Frontal cortex (tissue), 4 donors: ENCODE results near the gene KCNMB2. TPM values are rescaled to one million over a fixed set of nuclear protein-coding genes. Genes with fewer than 3 reads are reported as not detected.
"Not testable (repeated sequence)": the region's sequence is repeated elsewhere in the genome, so short reads cannot be mapped to it uniquely, and the experiment has no call there.

Experiments used
- DNase-seq, 2 donors: peaks; one replicate each; pipeline ENCODE4 v3.0.0; 2012; ENCODE audit warnings: low spot score in 2 of 2
- FAIRE-seq: peaks from 2 replicates; lab custom pipeline; 2012; peaks lifted over from hg19 to GRCh38; lab: Jason Lieb, UNC
- total RNA-seq: library from RNA; depleted of rRNA; stranded (reverse); fragments of >200 nt; gene quantifications from one replicate; pipeline ENCODE4 v1.2.3, GENCODE V29; 2014
- donor health status: control.
- donor health status: control.
- donor health status: control.

KCNMB2 gene
- total RNA-seq, 1 donor from 2014 or later = 15.1 TPM

GRCh38 chr3:178840586-178840985 lies 304.4 kb downstream of the KCNMB2 start:
- DNase-seq = no peak
- no peak for FAIRE-seq

DNA sequence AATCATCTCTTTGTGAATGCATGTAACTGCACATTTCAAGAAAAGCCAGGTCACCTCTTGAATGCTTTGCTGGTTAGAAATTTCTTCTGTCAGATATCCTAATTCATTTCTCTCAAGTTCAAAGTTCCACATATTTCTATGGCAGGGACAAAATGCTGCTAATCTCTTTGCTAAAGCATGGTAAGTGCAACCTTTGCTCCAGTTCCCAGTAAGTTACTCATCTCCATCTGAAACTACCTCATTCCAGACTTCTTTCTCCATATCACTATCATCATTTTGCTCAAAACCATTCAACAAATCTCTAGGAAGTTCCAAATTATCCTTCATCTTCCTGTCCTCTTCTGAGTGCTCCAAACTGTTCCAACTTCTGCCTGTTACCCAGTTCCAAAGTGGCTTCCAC lies 304.8 kb downstream of the KCNMB2 start:
- FAIRE-seq = no peak
- DNase-seq = no peak

DNA sequence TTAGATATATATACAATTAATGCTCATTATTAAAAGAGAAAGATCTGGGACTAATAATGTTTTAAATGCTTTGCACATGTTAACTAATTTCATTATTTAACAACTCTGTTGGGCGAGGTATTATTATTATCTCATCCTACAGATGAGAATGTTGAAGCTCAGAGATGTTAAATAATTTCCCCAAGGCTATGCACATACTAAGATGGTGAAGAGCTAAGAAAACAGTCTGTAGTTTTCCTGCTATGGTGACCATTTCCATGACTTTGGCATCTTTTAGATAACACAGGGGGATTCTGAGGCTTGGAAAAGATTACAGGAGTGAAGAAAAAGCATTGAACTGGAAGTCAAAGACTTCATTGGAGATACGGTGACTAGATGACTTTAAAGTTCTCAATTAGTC lies 308.7 kb downstream of the KCNMB2 start:
- FAIRE-seq = no peak

GRCh38 chr3:178845420-178846118 lies 309.3 kb downstream of the KCNMB2 start:
- FAIRE-seq (no peak), DNase-seq (no peak)

More for the DNA sequence above, 308.7 kb downstream of the KCNMB2 start:
- DNase-seq = no peak

DNA sequence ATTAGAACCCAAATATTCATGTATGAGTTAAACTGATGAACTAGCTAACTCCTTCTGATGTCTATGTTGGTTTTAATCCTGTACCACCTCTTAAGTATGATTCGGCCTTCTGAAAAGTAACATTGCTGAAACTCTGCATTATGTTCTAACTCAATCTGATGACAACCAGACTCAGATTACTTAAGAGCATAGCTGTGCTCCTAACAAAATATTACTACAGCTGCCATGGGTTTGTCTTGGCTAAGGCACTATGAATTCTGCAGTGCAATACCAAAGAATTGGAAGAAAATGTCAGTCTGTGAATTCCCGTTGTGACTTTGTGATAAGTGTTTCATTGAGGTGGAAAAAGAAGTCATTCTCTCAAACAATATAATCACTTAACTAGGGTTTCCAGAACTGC lies 311.0 kb downstream of the KCNMB2 start:
- FAIRE-seq = no peak
- DNase-seq = no peak

GRCh38 chr3:178849199-178849910 lies 313.1 kb downstream of the KCNMB2 start:
- FAIRE-seq = no peak

GRCh38 chr3:178850450-178851190 lies 314.4 kb downstream of the KCNMB2 start:
- DNase-seq = no peak
- FAIRE-seq = no peak

More at GRCh38 chr3:178849199-178849910, 313.1 kb downstream of the KCNMB2 start:
- DNase-seq = no peak

DNA sequence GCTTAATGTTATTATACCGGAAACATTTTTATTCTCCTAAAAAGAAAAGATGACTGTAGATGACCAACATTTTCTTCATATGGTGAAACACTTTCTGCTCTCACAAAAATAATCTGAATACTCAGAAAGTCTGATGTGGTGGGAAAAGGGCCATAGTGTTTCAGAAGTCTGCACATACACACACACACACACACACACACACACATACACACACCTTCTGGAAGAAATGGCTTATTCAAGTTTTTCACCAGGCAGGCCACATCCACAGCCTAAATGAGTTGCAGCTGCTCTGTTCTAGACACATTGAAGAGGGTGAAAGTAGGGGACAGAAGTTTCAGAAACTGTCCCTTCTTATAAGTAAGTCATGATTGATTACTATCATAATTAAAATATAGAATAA lies 315.3 kb downstream of the KCNMB2 start:
- no peak for DNase-seq
- FAIRE-seq = no peak

- FAIRE-seq (no peak), DNase-seq (no peak)
These were observed 320.6 kb downstream of the KCNMB2 start for GRCh38 chr3:178856804-178857203.

- FAIRE-seq (no peak), DNase-seq (no peak)
These were observed 323.1 kb downstream of the KCNMB2 start for GRCh38 chr3:178859386-178859785.

- not testable (repeated sequence) for FAIRE-seq, DNase-seq
These were observed 323.7 kb downstream of the KCNMB2 start for GRCh38 chr3:178859900-178860436.

- no peak for DNase-seq
- no peak for FAIRE-seq
These were observed 332.4 kb downstream of the KCNMB2 start for GRCh38 chr3:178868681-178869080.

DNA sequence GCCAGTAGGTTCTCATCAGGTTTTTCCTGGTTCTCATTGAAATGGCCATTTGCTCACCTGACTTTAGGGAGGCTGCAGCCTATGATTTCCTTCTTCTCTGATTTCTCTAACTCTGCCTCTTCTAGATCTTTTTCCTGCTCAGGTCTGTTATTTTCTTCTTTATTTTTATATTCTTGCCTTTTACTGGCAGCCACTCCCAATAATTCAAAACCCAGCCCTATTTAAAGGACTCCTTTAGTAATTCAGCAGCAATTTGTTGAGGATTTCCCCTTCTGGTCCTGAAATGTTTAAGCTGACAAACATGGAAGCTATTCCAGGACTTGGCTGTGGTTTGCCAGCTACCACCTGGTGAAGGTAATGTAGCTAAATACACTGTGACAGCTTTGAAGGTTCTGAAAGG lies 333.8 kb downstream of the KCNMB2 start:
- FAIRE-seq (no peak), DNase-seq (no peak)

GRCh38 chr3:178875157-178875556 lies 338.9 kb downstream of the KCNMB2 start:
- FAIRE-seq (no peak), DNase-seq (no peak)

DNA sequence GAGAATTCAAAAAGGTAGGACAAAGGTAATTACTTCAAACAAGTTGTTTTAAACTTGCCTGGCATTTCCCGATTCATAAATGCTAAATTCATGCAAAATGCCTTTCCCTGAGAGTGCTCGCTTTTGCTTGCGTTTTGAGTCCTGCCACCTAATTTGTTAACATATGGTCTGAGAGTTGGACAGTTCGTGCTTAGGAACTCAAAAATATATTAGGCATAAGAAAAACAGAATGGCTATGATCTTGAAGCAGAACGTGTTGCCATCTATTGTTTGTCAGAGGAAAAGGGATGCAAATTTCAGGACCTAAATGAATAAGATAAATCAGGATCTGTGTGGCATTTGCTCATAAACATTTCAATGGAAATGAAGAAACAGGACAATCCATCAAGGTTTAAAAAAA lies 339.6 kb downstream of the KCNMB2 start:
- DNase-seq (no peak), FAIRE-seq (no peak)

DNA sequence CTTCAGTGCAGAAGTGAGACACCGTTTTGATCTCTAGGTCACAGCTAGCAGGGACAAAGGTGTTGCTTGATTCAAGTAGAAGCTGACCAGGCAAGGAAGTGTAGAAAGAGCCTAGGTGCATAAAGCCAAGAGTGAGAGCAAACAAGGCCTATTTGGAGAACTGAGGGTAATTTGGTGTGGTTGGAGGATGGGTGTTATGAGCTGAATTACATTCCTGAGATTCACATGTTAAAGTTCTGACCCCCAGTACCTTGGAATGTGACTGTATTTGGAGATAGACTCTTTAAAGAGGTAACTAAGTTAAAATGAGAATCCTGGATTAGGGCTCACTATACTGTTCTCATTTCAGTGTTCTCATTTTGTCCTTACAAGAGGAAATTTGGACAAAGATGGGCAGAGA lies 344.0 kb downstream of the KCNMB2 start:
- DNase-seq = no peak
- no peak for FAIRE-seq
